BE2C (cell line): ENCODE measurements around the gene CD40.
"Not testable (repeated sequence)": the region's sequence is repeated elsewhere in the genome, so short reads cannot be mapped to it uniquely, and the experiment has no call there.

ENCODE experiments used
- DNase-seq: peaks from one replicate; pipeline ENCODE4 v3.0.0-alpha.2; 2020
- H3K27me3 ChIP-seq: fragments of 250-450 bp; sonication (Bioruptor Pico); 2 replicates; pipeline ENCODE4 v1.5.1; 2020; ENCODE audit warnings: mild to moderate bottlenecking
- H3K36me3 ChIP-seq: fragments of 250-450 bp; sonication (Bioruptor Pico); 2 replicates; pipeline ENCODE4 v1.5.1; 2020; ENCODE audit warnings: mild to moderate bottlenecking
- H3K4me1 ChIP-seq: fragments of 250-450 bp; sonication (Bioruptor Pico); 2 replicates; pipeline ENCODE4 v1.5.1; 2020
- H3K4me3 ChIP-seq: 2 replicates; pipeline ENCODE4 v1.5.1; 2011; ENCODE audit warnings: low read depth, low read length
- H3K9me3 ChIP-seq: fragments of 250-450 bp; sonication (Bioruptor Pico); 2 replicates; pipeline ENCODE4 v1.5.1; 2020
- TF ChIP-seq, protein P1 (sequence below): IDR thresholded peaks from 2 replicates; pipeline ENCODE4 v1.5.1; 2012; ENCODE audit warnings: mild to moderate bottlenecking, low read depth, low read length

CD40 gene

GRCh38 chr20:46089417-46090388 is 28.4 kb upstream of the CD40 start, which contains the start of gene NCOA5:
NCOA5 (minus strand) TSS chr20:46089962; CDS start chr20:46079424, 10,538 bp downstream.
- Histone ChIP-seq H3K36me3 (no peaks in the 10 kb centered on the region), H3K4me1 (no peaks in the 10 kb centered on the region; the same call in none of the 2 replicates), H3K9me3 (no peaks in the 10 kb centered on the region), H3K27me3 (no peaks in the 10 kb centered on the region), H3K4me3 (peak within 1 kb of the TSS; percentile 79)
- TF ChIP-seq, protein P1, sequence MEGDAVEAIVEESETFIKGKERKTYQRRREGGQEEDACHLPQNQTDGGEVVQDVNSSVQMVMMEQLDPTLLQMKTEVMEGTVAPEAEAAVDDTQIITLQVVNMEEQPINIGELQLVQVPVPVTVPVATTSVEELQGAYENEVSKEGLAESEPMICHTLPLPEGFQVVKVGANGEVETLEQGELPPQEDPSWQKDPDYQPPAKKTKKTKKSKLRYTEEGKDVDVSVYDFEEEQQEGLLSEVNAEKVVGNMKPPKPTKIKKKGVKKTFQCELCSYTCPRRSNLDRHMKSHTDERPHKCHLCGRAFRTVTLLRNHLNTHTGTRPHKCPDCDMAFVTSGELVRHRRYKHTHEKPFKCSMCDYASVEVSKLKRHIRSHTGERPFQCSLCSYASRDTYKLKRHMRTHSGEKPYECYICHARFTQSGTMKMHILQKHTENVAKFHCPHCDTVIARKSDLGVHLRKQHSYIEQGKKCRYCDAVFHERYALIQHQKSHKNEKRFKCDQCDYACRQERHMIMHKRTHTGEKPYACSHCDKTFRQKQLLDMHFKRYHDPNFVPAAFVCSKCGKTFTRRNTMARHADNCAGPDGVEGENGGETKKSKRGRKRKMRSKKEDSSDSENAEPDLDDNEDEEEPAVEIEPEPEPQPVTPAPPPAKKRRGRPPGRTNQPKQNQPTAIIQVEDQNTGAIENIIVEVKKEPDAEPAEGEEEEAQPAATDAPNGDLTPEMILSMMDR = no peak
- DNase-seq = peak; percentile 97

DNA sequence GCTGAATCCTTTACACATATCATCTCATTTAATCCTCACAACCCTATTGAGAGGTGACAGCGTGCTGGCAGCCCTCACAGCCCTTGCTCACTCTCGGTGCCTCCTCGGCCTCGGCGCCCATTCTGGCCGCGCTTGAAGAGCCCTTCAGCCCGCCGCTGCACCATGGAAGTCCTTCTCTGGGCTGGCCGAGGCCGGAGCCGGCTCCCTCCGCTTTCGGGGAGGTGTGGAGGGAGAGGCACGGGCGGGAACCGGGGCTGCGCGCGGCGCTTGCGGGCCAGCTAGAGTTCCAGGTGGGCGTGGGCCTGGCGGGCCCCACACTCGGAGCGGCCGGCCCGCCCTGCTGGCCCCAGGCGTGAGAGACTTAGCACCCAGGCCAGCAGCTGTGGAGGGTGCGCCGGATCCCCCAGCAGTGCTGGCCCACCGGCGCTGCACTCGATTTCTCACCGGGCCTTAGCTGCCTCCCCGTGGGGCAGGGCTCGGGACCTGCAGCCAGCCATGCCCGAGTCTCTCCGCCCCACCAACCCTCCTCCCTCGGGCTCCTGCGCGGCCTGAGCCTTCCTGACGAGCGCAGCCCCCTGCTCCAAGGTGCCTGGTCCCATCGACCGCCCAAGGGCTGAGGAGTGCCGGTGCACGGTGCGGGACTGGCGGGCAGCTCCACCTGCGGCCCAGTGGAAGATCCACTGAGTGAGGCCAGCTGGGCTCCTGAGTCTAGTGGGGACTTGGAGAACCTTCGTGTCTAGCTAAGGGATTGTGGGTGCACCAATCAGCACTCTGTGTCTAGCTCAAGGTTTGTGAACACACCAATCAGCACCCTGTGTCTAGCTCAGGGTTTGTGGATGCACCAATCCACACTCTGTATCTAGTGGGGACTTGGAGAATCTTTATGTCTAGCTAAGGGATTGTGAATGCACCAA is 26.2 kb upstream of the CD40 start:
- H3K27me3 ChIP-seq, H3K9me3 ChIP-seq, H3K36me3 ChIP-seq, H3K4me3 ChIP-seq, H3K4me1 ChIP-seq, DNase-seq: not testable (repeated sequence)

GRCh38 chr20:46093531-46093930 is 24.6 kb upstream of the CD40 start:
- H3K4me3 ChIP-seq = no peak overlapping the region
- no peak for DNase-seq
- H3K27me3 ChIP-seq = no peaks in the 10 kb centered on the region
- TF ChIP-seq, protein P1 = no peak
- H3K36me3 ChIP-seq = no peaks in the 10 kb centered on the region
- no peaks in the 10 kb centered on the region for H3K9me3 ChIP-seq
- no peaks in the 10 kb centered on the region for H3K4me1 ChIP-seq

DNA sequence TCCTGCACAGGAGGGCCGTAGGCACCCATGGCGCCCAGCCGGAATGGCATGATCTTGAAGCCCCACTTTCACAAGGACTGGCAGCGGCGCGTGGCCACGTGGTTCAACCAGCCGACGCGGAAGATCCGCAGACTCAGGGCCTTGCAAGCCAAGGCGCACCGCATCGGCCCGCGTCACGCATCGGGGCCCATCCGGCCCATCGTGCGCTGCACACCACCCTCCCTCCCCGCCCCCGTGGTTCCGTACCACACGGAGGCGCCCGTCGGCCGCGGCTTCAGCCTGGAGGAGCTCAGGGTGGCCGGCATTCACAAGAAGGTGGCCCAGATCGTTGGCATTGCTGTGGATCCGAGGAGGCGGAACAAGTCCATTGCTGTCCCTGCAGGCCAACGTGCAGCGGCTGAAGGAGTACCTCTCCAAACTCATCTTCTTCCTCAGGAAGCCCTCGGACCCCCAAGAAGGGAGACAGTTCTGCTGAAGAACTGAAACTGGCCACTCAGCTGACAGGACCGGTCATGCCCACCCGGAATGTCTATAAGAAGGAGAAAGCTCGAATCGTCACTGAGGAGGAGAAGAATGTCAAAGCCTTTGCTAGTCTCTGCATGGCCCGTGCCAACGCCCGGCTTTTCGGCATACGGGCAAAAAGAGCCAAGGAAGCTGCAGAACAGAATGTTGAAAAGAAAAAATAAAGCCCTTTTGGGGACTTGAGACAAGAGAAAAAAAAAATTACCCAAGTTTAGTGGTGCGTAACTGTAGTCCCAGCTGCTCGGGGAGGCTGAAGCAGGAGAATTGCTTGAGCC is 18.4 kb upstream of the CD40 start:
- H3K27me3 ChIP-seq = peaks cover 4% of the 10 kb centered on the region; the same call in 1 of the 2 replicates
- no peaks in the 10 kb centered on the region for H3K4me1 ChIP-seq
- H3K36me3 ChIP-seq = no peaks in the 10 kb centered on the region
- TF ChIP-seq, protein P1 = peak; percentile 19; the same call in 1 of the 2 replicates
- no peaks in the 10 kb centered on the region for H3K9me3 ChIP-seq
- DNase-seq = no peak
- no peak overlapping the region for H3K4me3 ChIP-seq

DNA sequence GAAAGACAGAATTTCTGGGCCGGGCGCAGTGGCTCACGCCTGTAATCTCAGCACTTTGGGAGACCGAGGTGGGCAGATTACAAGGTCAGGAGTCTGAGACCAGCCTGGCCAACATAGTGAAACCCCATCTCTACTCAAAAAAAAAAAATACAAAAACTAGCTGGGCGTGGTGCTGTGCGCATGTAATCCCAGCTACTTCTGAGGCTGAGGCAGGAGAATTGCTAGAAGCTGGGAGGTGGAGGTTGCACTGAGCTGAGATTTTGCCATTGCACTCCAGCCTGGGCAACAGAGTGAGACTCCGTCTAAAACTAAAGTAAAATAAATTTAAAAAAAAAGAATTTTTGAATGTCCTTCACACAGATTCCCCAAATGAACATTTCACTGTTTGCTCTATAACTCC is 17.7 kb upstream of the CD40 start:
- DNase-seq, H3K36me3 ChIP-seq, H3K9me3 ChIP-seq, H3K27me3 ChIP-seq, H3K4me3 ChIP-seq, H3K4me1 ChIP-seq: not testable (repeated sequence)

DNA sequence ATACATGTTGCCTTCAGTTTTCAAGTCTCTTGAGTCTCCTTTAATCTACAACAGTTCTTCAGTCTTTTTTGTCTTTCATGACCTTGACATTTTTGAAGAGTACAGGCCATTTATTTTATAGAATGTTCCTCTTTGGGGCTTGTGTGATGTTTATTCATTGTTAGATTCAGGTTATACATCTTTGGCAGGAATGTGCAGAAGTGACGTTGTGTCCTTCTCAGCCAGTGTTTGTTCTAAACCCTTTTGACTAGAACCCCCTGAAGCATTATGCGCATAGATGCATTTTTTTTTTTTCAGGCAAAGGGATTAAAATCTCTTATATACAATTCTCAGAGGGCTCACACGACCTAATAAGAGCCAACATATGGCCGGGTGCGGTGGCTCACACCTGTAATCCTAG is 17.1 kb upstream of the CD40 start:
- DNase-seq = no peak
- Histone ChIP-seq H3K4me1 (no peaks in the 10 kb centered on the region), H3K9me3 (no peaks in the 10 kb centered on the region), H3K36me3 (no peaks in the 10 kb centered on the region), H3K27me3 (peaks cover 11% of the 10 kb centered on the region; the same call in 1 of the 2 replicates), H3K4me3 (no peak overlapping the region)
- TF ChIP-seq, protein P1 = no peak
